NCI-H526 (cell line): ENCODE data around the gene DCLK1.

Experiments used
- DNase-seq, 2 experiments: peaks; one replicate each; lab custom pipeline; 2025; lab: John Stamatoyannopoulos, UW

Gene DCLK1

DNA sequence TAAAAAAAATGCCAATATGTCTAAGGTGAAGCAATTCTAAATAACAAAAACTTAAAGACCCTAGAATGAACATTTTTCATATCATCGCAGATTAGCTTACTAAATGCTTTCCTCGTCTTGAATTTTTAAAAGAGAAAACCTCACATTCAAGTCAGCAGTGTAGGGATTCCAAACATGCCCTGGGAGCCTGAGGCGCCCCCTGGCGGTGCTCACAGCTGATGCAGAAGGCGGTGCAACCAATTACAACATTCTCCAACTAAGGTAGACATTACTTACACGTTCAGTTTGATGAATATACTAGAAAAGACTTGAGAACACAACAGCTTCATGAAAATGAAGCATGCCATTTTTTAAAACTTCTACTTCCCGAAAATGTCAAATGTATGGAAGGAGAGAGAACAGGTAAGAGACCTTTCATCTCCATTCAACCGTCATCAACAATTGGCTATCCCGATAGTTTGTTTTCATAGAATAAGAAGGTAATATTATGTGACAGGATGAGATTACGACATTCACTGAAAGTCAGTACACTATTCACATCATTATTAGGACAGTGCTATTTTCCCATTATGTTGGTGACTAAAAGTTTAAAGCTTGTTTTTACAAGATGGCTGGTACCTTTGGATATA lies 304.4 kb downstream of the DCLK1 start:
- no peak for DNase-seq

- DNase-seq = no peak
Measured at GRCh38 chr13:35824825-35825224, 306.4 kb downstream of the DCLK1 start.

DNA sequence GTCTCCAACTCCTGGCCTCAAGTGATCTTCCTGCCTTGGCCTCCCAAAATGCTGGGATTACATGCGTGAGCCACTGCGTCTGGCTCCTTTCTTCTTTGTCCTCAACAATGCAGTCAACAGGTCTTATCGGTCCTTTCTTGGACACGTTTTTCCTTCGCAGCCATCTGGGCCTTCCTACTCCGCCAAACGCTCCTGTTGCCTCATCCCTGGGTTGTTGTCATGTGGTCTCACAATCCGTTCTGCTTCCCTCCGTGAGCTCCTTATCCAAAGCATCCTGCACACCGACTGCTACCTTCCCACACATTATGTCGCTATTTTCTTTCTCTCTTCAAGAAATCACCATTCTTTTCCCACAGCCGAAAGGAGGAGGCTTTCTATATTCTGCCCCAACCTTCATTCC lies 306.8 kb downstream of the DCLK1 start:
- no peak for DNase-seq

- DNase-seq = no peak
Measured at GRCh38 chr13:35822666-35823065, 308.5 kb downstream of the DCLK1 start.

DNA sequence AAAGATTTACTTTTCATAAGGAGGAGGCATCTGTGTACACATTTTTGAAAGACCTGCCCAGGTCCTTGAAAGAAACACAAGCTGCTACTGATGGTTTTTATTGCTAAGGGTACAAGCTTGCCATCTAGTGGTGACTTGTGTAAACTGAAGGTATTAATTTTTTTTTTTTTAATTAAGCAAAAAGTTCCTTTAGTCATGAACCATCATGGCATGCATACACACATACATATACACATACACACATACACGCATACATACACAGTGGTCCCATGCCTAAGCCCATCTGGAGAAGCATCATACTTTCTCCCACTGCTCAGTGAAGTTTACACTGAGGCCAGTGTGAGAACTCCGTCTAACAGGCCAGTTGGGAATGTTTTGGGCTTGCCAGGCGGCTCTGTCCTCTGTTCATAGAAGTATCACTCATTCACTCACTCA lies 312.5 kb downstream of the DCLK1 start:
- DNase-seq = peak; percentile 19 to 51

DNA sequence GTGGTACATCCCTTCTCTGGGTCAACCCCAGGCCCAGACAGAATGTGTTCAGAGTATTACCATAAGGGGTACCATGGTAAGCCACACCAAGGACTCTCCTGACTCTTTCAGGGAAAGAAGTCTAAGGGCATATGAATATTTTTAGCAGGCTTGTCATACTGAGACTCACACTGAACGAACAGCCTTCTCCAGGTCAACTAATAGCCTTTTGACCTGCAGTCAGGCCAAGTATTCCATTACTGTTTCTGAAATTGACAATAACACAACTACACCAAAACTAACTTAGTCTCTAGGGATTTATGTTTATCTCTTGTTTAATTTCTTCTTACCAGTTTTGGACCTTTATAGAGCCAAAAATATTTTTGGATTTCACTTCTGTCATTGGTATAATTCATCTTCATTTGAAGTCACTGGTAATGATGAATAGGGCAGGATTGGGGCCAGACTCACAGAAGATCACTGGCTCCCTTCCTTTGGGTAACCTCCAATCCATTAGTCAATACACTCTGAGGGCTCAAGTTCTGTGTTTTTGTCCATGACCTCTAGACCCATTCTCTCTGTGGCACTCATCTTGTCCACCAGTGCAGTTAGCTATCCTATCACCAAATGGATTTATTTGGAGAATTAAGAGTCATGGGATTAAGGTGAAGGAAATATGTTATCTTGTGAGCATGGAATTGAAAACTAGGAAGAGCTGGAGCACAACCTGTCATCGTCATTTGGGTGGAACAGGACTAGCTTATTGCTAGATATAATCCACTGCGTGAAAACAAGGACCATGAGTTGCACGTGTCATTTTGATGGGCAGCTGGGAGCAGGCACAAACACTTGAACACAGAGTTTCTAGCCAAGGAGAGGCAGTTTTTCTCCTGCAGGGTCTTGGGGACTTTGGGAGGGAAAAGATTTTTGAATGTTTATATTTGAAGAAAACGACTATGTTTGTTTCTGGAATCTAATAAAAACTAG lies 313.3 kb downstream of the DCLK1 start:
- DNase-seq = no peak

DNA sequence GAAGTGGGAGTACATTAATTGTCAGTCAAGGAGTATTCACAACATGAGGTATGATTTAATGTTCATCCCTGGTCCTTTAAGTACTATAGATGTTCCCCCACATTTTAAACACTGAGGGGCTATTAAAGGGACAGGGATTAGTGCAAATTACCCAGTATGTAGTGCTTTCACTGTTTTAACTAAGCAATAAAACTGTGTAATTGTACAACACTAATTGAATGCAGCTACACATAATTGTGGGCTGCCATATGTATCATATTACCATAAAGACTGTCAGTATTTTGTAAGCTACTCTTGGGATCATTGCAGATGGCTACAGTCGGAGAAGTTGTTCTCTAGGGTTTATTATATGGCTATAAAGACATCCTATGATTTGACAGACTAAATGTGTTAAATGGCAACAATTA lies 316.6 kb downstream of the DCLK1 start:
- DNase-seq = no peak

DNA sequence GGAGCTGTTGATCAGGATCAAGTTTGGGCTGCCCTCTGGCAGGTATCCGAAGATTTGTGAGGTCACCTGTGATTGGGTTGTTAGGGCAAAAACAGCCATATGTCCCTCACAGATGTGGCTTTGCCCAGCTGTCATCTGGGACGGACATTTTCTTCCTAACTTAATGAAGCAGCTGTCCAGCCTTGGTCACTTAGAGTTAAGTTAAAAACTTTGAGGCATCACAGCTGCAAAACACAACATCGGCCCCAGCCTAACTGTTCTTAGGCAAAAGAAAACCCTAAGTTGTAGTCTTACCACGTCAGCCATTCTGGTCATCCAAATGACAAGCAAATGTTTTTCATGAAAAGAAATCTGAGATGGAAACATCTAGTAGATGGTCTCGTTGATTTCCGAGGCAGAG lies 318.4 kb downstream of the DCLK1 start:
- no peak for DNase-seq

DNA sequence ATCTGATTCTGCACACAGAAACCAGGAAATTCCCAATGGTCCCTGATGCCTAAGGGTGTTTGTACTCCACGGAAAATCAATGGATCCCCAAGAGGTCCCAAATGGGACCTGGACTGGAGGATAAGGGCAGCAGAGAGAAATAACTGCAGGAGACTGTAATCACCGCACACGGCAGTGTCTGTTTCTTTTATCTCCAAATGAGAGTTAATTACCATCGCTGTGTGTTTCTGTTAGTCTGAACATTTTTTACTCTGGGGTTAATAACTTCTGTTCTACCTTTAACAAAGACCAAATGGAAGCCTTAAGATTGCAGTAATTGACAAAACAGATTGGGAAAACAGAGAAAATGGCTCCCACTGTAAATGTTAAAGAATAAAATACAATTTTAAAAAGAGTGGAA lies 320.9 kb downstream of the DCLK1 start:
- no peak for DNase-seq

- DNase-seq = no peak
Measured at GRCh38 chr13:35808846-35809245, 322.3 kb downstream of the DCLK1 start.

DNA sequence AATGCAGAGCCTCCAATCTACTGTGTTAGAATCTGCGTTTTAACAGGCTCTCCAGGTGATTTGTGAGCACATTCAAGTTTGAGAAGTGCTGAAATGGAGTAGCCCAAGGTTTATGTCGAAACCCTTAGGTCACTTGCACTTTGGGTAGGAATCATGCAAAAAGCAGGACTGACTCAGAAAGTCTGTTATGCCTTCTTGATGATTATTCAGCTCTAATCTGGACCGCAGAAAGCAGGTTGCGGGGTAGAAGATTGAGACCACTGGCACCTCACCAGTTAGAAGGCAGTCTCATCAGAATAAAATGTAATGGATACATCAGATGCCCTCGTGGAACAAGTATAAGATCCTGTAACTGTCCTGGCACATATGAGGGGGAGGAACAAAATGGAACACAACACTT lies 326.3 kb downstream of the DCLK1 start:
- DNase-seq = no peak

GRCh38 chr13:35797991-35798390 lies 333.2 kb downstream of the DCLK1 start:
- DNase-seq = no peak

DNA sequence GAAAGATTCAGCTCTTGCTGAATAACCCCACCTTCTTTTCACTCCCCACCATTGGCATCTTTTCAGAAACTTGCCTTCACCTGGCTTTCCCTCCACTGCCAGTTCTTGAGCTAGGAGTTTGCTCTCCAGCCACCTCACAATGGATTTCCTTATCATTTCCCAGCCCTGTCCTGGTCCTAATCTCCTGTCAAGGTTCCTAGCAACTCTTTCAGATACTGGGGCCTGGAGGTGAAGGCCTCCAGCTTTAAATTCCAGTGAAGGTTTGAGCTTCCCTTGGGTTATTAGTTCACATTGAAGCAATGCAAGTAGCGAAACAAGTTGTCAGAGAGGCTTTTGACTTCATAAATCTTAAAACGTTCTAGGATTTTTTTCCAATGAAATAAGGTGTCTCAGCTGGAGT lies 333.9 kb downstream of the DCLK1 start:
- DNase-seq = no peak

DNA sequence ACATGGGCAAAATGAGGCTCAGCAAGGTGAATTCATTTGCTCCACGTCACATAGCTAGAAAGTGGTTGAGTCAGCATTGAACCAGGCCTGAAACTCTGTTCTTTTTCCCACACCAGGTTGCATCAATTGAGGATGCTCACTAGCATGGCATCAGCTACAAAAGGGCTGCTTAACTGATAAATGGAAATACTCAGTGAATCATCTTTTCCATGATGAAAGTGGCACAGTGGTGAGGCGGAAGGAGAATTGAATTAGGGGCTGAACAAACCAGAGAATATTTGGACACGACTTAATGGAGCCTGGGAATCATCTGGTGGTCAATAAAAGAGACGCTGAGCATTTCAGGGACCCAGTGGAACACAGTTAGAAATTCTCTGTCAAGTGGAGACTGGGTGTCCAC lies 334.6 kb downstream of the DCLK1 start:
- no peak for DNase-seq

GRCh38 chr13:35794734-35795389 lies 336.3 kb downstream of the DCLK1 start:
- DNase-seq = no peak

- DNase-seq = no peak
Measured at GRCh38 chr13:35793823-35794222, 337.4 kb downstream of the DCLK1 start.

DNA sequence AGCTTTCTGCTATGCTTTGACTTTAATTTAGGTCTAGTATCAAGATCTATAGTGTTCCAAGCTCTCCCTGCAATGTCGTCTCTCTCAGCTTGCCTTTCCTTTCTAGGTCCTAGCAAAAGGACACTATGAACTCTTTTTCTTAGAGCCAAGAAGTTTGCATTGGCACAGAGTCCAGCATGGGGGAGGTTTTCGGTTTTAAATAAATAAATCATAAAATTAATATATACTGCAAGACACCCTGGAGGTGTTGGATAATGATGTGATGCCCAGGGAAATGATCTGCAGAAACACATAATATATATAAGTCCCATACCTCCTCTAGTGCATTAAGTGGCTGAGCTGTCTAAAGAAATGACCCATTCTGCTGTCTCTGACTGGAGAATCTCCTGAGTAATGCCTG lies 338.3 kb downstream of the DCLK1 start:
- DNase-seq = no peak

GRCh38 chr13:35792021-35792420 lies 339.2 kb downstream of the DCLK1 start:
- no peak for DNase-seq

- DNase-seq = no peak
Measured at GRCh38 chr13:35791184-35791851, 339.9 kb downstream of the DCLK1 start.

- peak; percentile 28 to 70 for DNase-seq
Measured at GRCh38 chr13:35789335-35790165, 341.6 kb downstream of the DCLK1 start.

DNA sequence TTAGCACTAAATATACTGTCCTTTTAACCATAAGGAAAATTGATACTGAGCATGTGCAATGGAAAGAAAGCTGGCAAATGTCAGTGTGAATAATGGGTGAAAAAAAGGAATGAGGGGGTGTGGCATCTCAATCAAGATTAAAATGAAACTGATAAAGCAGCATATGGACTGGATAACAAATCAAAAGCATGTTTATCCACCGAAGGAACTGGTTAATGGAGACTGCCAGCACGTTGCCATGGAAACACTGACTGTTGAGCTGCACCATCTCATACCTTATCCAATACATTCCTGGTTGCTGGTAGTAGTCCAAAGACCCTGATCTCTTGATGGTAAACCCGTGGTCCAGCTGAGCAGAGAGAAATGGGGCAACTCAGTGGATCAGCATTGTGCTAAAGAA lies 343.2 kb downstream of the DCLK1 start:
- no peak for DNase-seq
